ENCODE measurements around the gene TMEM134. TPM values are rescaled to one million over a fixed set of nuclear protein-coding genes. Genes with fewer than 3 reads are reported as not detected.
A peak's percentile ranks its signal among the peaks of the same experiment; 100 is the strongest.

Gene TMEM134
- total and polyA plus RNA-seq, 7 donors: 57.1 to 121 (median 81.7) TPM

DNA sequence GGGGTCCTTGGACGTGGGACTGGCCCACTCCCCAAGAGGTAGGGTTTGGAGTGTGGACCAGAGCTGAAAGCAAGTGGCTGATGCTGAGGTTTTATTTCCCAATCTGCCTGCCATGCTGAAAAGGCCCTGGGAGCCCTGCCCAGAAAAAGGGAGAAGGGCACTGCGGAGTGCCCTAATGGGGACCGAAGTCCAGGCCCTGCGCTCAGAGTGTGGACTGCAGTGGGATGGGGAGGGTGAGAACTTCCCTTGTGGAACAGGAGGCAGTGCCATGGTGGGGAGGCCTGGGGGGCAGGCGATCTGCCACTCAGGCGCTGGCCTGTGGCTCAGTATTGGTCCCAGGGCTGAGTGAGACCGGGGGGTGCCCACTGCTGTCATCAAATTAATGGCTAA, 20.8 kb downstream of the TMEM134 start:
- Histone ChIP-seq H3K36me3 (ENCODE audit: insufficient read depth in 1 of 2, low read depth in 1 of 2) (no peaks in the 10 kb centered on the region), H3K27me3 (ENCODE audit: insufficient read depth in 3 of 3, low read length in 2 of 3) (no peaks in the 10 kb centered on the region), H3K4me1 (peaks cover 3% of the 10 kb centered on the region), H3K9me3 (no peaks in the 10 kb centered on the region), H3K4me3 (no peak overlapping the region), H3K27ac (no peak overlapping the region)
- no peak for ATAC-seq
- intact Hi-C loops (cut with DNase I): no loop called here
- TF ChIP-seq, protein P1, sequence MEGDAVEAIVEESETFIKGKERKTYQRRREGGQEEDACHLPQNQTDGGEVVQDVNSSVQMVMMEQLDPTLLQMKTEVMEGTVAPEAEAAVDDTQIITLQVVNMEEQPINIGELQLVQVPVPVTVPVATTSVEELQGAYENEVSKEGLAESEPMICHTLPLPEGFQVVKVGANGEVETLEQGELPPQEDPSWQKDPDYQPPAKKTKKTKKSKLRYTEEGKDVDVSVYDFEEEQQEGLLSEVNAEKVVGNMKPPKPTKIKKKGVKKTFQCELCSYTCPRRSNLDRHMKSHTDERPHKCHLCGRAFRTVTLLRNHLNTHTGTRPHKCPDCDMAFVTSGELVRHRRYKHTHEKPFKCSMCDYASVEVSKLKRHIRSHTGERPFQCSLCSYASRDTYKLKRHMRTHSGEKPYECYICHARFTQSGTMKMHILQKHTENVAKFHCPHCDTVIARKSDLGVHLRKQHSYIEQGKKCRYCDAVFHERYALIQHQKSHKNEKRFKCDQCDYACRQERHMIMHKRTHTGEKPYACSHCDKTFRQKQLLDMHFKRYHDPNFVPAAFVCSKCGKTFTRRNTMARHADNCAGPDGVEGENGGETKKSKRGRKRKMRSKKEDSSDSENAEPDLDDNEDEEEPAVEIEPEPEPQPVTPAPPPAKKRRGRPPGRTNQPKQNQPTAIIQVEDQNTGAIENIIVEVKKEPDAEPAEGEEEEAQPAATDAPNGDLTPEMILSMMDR (IDR thresholded peaks at IDR 0.05): no peak
- DNase-seq: no peak
- 89 to 93% (median 89%) methylated on average over 7 of the region's 7 CpGs for WGBS, 3 donors

DNA sequence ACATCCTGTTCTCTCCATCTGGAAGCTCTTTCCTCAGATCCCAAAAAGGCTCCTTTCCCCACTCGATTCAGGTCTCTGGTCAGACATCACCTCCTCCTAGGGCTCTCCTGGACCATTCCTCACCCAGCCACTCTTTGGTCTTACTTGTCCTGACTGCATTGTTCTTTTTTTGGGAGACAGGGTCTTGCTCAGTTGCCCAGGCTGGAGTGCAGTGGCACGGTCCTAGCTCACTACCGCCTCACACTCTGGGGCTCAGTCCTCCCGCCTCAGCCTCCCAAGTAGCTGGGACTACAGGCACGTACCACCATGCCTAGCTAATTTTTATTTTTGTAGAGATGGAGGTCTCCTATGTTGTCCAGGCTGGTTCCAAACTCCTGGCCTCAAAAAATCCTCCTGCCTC, 23.5 kb downstream of the TMEM134 start:
- Histone ChIP-seq H3K4me1 (peaks cover 8% of the 10 kb centered on the region), H3K4me3 (no peak overlapping the region), H3K27ac (no peak overlapping the region), H3K36me3 (ENCODE audit: insufficient read depth in 1 of 2, low read depth in 1 of 2) (peaks cover 0 to 17% of the 10 kb centered on the region in 2 donors), H3K27me3 (ENCODE audit: insufficient read depth in 3 of 3, low read length in 2 of 3) (no peaks in the 10 kb centered on the region), H3K9me3 (no peaks in the 10 kb centered on the region)
- 79 to 87% (median 85%) methylated on average over 5 of the region's 5 CpGs for WGBS, 3 donors
- TF ChIP-seq, protein P1 (IDR thresholded peaks at IDR 0.05): no peak
- DNase-seq: no peak
- intact Hi-C loops (cut with DNase I): no loop called here
- ATAC-seq: no peak

DNA sequence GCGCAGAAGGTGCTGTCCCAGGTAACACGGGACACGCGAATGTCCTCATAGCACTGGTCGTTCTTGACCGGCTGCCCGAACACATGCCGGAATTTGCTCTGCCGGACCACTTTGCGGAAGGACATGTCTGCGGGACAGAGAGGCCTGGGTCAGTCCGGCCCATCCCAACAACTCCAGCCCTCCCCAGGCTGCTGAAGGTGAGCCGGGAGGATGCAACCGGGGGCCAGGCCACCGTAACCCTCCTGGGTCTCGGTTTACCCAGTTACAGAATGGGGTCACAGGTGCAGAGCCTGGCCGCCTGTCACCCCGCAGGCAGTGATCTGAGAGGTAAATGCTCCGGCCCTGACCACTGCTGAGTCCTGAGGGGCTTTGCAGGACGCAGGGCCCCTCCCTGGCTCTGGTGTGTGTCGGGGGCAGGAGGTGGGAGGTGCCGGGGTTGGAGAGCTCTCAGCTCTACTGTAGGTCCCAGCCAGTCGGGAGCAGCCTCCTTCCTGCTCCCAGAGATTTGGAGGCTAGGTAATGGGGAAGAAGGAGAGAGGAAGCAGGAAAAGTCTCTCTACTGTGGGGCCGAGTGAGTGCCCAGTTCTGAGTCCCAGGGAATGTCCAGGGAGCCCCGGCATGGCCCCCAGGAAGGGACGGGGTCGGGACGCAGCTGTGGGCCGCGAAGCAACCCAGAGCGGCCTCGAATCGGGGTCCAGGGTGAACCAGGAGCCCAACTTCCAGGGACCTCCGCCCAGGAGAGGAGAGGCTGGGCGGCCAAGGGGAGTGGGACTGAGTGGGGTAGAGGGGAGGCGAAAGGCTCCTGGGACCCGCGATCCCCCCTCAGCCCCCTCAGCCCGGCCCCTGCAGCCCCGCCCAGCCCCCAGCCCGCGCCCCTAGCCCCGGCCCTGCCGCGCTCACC, 26.3 kb downstream of the TMEM134 start:
- Histone ChIP-seq H3K9me3 (no peaks in the 10 kb centered on the region), H3K4me1 (peaks cover 8% of the 10 kb centered on the region), H3K36me3 (ENCODE audit: insufficient read depth in 1 of 2, low read depth in 1 of 2) (peaks cover 0 to 35% of the 10 kb centered on the region in 2 donors), H3K27ac (peak overlapping the region; percentile 86), H3K4me3 (peak overlapping the region; percentile 73), H3K27me3 (ENCODE audit: insufficient read depth in 3 of 3, low read length in 2 of 3) (no peaks in the 10 kb centered on the region)
- intact Hi-C loops (cut with DNase I): no loop called here
- DNase-seq (no peak), ATAC-seq (peak in 1 of 4 donors; percentile 12)
- 36 to 48% (median 39%) methylated on average over 29 to 45 of the region's 45 CpGs for WGBS, 3 donors
- TF ChIP-seq, protein P1 (IDR thresholded peaks at IDR 0.05): no peak

DNA sequence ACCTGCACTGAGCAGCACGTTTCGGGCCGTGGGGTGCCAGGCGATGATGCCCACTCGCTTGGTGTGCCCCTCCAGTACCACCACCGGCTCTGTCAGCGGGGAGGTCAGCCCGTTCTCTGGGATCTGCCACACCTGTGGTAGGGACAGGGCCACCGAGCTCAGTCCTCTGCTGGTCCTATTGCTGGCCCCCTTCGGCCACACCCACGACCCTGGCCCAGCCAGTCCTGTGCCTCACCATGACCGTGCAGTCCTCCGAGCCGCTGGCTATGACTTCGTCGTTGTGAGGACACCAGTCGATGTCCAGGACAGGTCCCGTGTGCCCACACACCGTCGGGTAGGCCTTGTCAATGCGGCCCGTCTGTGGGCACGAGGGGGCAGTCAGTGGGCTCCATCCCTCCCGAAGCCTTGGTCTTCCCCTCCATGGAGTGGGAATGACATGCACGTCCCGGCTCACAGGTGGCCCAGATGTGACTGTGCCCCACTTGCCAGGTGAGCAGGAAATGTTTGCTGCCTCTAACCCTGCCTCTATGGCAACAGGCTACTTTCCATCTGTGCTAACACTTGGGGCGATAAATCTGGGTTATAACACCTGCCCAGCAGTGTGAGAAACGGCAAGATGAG, 27.2 kb downstream of the TMEM134 start:
- Histone ChIP-seq H3K27me3 (ENCODE audit: insufficient read depth in 3 of 3, low read length in 2 of 3) (no peaks in the 10 kb centered on the region), H3K27ac (peak overlapping the region; percentile 86), H3K4me3 (peak overlapping the region; percentile 73), H3K9me3 (no peaks in the 10 kb centered on the region), H3K4me1 (peaks cover 8% of the 10 kb centered on the region), H3K36me3 (ENCODE audit: insufficient read depth in 1 of 2, low read depth in 1 of 2) (peaks cover 0 to 42% of the 10 kb centered on the region in 2 donors)
- intact Hi-C loops (cut with DNase I): no loop called here
- TF ChIP-seq, protein P1 (IDR thresholded peaks at IDR 0.05): no peak
- 83 to 90% (median 84%) methylated on average over 28 of the region's 28 CpGs for WGBS, 3 donors
- ATAC-seq (no peak), DNase-seq (no peak)

Data from psoas muscle (tissue), 8 donors.